A673 (cell line): Measurements from ENCODE around the gene ADCY3.

ENCODE experiments used
- EZH2 ChIP-seq: fragments of 200-600 bp; sonication (generic); IDR thresholded peaks from 2 replicates; pipeline ENCODE4 v1.6.1; 2017; ENCODE audit warnings: borderline replicate concordance, low read depth, mild to moderate bottlenecking, mixed read lengths, antibody characterized with exemption, low read length; ENCODE audit not compliant: poor library complexity, severe bottlenecking
- TF ChIP-seq, protein P1 (sequence below): fragments of 300-800, 200-600 bp; sonication (generic); conservative IDR thresholded peaks from 2 replicates; pipeline ENCODE4 v1.5.1; 2017; ENCODE audit warnings: low read depth, mild to moderate bottlenecking, antibody characterized with exemption, low read length, moderate library complexity, mixed read lengths

DNA sequence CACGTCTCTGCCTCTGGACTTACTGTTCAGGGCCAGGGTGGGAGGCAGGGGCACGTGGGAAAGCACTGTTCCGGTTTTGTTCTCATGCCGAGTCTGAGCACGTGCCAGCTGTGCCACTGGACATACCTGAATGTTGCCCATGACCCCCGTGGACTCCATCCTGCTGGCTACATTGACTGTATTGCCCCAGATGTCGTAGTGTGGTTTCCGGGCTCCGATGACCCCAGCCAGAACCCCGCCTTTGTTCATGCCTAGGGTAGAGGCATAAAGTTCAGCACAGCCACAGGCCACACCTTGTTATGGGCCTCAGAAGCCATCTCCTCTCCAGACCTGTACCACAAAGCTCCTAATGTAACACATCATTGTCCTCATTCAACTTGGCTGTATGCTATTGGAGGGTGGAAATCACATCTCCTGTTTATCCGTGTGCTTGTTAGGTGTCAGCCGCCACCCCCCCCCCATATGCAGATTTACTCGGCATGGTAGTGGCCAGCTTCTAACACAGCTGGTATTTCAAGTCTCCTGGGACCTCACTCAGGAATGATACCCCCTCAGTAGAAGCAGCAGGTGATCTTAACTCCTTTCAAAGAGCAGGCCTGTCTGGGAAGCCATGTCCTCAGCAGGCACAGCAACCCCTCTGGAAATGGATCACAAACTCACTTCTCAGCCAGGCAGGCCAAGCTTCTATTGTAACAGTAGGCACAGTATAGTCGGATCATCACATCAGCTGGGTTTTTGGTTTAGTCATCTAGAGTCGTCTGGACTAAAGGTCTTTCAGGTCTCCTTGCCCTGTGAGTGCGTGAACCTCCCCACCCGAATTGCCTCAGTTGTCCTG is 99.2 kb downstream of the ADCY3 start:
- TF ChIP-seq, protein P1, sequence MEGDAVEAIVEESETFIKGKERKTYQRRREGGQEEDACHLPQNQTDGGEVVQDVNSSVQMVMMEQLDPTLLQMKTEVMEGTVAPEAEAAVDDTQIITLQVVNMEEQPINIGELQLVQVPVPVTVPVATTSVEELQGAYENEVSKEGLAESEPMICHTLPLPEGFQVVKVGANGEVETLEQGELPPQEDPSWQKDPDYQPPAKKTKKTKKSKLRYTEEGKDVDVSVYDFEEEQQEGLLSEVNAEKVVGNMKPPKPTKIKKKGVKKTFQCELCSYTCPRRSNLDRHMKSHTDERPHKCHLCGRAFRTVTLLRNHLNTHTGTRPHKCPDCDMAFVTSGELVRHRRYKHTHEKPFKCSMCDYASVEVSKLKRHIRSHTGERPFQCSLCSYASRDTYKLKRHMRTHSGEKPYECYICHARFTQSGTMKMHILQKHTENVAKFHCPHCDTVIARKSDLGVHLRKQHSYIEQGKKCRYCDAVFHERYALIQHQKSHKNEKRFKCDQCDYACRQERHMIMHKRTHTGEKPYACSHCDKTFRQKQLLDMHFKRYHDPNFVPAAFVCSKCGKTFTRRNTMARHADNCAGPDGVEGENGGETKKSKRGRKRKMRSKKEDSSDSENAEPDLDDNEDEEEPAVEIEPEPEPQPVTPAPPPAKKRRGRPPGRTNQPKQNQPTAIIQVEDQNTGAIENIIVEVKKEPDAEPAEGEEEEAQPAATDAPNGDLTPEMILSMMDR = no peak
- no peak for TF ChIP-seq EZH2
